Measurements from ENCODE around the gene TMEM238. TPM values are rescaled to one million over a fixed set of nuclear protein-coding genes. Genes with fewer than 3 reads are reported as not detected.

The TMEM238 gene
- total RNA-seq, 2 donors from 2014 or later = 1.2 TPM; not detected in 1

GRCh38 chr19:55358493-55358892, 25.6 kb downstream of the TMEM238 start:
- Histone ChIP-seq H3K9me3 (no peaks in the 10 kb centered on the region), H3K27ac (no peak overlapping the region), H3K4me3 (no peak overlapping the region), H3K36me3 (no peaks in the 10 kb centered on the region), H3K27me3 (peaks cover 4 to 13% of the 10 kb centered on the region in 2 donors), H3K4me1 (peaks cover 0 to 18% of the 10 kb centered on the region in 2 donors)
- no peak for DNase-seq (ENCODE audit: low spot score)
- no peak for TF ChIP-seq CTCF (IDR thresholded peaks at IDR 0.05)

GRCh38 chr19:55355213-55355821, 28.8 kb downstream of the TMEM238 start:
- H3K4me3 ChIP-seq = no peak overlapping the region
- no peaks in the 10 kb centered on the region for H3K36me3 ChIP-seq
- H3K4me1 ChIP-seq = peaks cover 0 to 23% of the 10 kb centered on the region in 2 donors
- no peak for DNase-seq (ENCODE audit: low spot score)
- H3K9me3 ChIP-seq = no peaks in the 10 kb centered on the region
- no peak for TF ChIP-seq CTCF (IDR thresholded peaks at IDR 0.05)
- H3K27me3 ChIP-seq = peaks cover 21 to 33% of the 10 kb centered on the region in 2 donors
- H3K27ac ChIP-seq = no peak overlapping the region

- Histone ChIP-seq H3K4me3 (peak within 1 kb of the TSS; percentile 18 to 45), H3K27ac (no peak within 1 kb of the TSS), H3K27me3 (peaks cover 21 to 33% of the 10 kb centered on the region in 2 donors), H3K36me3 (no peaks in the 10 kb centered on the region), H3K4me1 (peaks cover 0 to 23% of the 10 kb centered on the region in 2 donors), H3K9me3 (no peaks in the 10 kb centered on the region)
- DNase-seq (ENCODE audit: low spot score) = no peak
- no peak for TF ChIP-seq CTCF (IDR thresholded peaks at IDR 0.05)
These were observed 29.3 kb downstream of the TMEM238 start, which contains the start of gene COX6B2 for GRCh38 chr19:55354698-55355212. Gene COX6B2, minus strand, starts transcription at chr19:55354719. Its CDS starts 198 bp downstream, at chr19:55354521.

- Histone ChIP-seq H3K27me3 (peaks cover 21 to 33% of the 10 kb centered on the region in 2 donors), H3K4me1 (peaks cover 0 to 23% of the 10 kb centered on the region in 2 donors), H3K9me3 (no peaks in the 10 kb centered on the region), H3K27ac (no peak overlapping the region), H3K36me3 (no peaks in the 10 kb centered on the region), H3K4me3 (peak overlapping the region; percentile 18 to 45)
- DNase-seq (ENCODE audit: low spot score) = no peak
- no peak for TF ChIP-seq CTCF (IDR thresholded peaks at IDR 0.05)
These were observed 30.0 kb downstream of the TMEM238 start for GRCh38 chr19:55353803-55354697.

- peak overlapping the region; percentile 18 to 45 for H3K4me3 ChIP-seq
- no peak for DNase-seq (ENCODE audit: low spot score)
- peaks cover 0 to 23% of the 10 kb centered on the region in 2 donors for H3K4me1 ChIP-seq
- no peak overlapping the region for H3K27ac ChIP-seq
- H3K27me3 ChIP-seq = peaks cover 21 to 33% of the 10 kb centered on the region in 2 donors
- H3K9me3 ChIP-seq = no peaks in the 10 kb centered on the region
- no peak for TF ChIP-seq CTCF (IDR thresholded peaks at IDR 0.05)
- H3K36me3 ChIP-seq = no peaks in the 10 kb centered on the region
These were observed 30.7 kb downstream of the TMEM238 start for GRCh38 chr19:55353356-55353802.

Measured in right atrium auricular region (tissue), 2 donors.